HG02759 (cell line): ENCODE results near the gene INTS11.
"Not testable (repeated sequence)": the region's sequence is repeated elsewhere in the genome, so short reads cannot be mapped to it uniquely, and the experiment has no call there.

Source experiments
- ATAC-seq: cut with Tn5 transposase; IDR thresholded peaks from one replicate; pipeline ENCODE4 v1.9.1; 2021; ENCODE audit warnings: mild to moderate bottlenecking, moderate library complexity; ENCODE audit not compliant: unreplicated experiment

INTS11 gene

DNA sequence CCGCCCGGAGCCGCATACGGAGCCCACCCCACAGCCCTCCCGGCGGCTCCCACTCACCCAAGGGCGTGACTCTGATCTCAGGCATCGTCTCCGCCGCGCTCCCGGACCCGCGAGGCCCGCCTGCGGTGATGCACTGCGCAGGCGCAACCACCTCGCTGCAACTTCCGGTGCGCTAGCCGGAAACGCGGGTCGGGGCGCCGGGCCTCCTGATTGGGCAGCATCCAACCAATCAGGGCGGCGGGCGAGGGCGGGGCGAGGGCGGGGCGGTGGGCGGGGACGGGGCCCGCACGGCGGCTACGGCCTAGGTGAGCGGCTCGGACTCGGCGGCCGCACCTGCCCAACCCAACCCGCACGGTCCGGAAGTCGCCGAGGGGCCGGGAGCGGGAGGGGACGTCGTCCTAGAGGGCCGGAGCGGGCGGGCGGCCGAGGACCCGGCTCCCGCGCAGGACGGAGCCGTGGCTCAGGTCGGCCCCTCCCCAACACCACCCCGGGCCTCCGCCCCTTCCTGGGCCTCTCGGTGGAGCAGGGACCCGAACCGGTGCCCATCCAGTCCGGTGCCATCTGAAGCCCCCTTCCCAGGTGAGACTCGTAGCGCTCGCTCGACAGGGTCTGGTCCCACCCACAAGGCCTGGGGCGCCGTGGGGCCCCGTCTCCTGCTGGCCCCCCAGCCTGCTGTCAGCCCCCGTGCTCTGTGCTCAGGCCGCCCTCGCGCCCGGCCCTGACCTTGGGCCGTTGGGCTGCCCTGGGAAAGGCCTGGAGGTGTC lies at the start of gene INTS11, which contains the start of gene CPTP:
TSS of gene INTS11 (minus strand) at position 137 of the 764 bp plus-strand sequence. CDS start at position 85, 52 bp downstream.
TSS of gene CPTP (plus strand) at position 279 of the 764 bp plus-strand sequence. CDS start 2,109 bp downstream, outside the sequence.
- ATAC-seq = peak; percentile 73

DNA sequence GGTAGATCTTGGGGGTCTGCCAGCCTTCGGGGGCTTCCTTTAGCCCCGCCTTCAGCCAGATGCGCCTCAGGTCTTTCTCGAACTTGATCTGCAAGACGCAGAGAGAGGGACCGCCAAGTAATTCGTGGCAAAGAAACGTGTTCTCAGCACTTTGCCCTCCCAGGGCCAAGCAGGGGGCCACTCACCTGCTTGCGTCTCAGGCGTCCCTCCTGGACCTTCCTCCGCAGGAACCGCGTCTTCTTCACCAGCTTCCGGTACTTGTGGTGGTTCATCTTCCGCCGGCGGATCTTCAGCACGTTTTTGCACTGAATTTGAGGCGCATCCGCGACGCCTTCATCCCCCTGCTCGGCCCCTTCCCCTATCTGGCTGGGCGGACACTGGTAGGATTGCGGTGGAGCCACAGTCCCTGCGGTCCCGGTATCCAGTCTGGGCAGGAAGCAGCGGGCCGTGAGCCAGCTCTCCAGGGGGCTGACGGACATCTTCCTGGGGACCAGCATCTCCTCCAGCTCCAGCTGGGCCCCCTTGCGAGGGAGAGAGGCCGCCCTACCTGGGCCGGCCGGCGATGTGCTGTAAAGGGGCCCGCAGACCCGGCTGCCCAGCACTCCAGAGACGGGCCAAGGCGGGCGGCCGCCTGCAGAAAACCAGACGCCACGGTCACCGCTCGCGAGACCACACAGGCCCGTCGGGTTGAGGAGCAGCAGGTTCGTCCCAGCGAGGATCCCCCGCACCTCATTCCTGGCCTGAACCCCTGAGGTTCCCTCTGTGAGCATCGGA lies 49.5 kb upstream of the INTS11 start:
- ATAC-seq = no peak

DNA sequence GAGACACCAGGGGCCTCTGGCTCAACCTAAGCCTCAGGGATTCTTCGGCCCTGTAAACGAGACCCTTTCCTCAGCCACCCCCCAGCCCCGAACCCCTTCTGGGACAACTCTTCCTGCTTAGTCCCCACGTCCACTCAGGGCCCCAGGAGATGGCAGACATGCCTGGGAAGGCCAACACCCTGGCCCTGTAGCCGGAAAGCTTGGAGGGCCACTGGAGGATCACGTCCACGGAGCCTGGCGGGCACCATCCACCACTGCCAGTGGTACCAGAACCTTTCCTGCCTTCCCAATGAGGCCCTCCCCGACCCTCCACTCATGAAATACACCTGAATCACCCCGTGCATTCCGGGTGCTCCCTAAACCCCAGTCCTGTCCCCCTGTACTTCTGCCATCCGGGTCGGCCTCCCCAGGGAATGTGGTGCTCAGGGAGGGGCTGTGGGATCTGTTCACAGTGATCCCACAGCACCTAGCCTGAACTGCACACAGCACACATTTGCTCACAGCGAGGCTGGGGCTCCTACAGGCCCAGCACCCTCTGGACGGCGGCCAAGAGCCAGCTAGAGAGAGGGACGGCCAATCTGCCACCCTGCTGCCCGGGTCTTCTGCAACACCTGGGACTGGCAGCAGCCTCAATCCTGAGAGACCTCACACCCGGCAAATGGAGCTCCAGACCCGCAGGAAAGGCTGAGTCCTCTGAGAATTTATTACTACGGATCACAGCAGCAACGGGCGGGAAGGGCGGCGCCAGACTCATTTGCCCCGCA lies 48.8 kb upstream of the INTS11 start:
- ATAC-seq = no peak

DNA sequence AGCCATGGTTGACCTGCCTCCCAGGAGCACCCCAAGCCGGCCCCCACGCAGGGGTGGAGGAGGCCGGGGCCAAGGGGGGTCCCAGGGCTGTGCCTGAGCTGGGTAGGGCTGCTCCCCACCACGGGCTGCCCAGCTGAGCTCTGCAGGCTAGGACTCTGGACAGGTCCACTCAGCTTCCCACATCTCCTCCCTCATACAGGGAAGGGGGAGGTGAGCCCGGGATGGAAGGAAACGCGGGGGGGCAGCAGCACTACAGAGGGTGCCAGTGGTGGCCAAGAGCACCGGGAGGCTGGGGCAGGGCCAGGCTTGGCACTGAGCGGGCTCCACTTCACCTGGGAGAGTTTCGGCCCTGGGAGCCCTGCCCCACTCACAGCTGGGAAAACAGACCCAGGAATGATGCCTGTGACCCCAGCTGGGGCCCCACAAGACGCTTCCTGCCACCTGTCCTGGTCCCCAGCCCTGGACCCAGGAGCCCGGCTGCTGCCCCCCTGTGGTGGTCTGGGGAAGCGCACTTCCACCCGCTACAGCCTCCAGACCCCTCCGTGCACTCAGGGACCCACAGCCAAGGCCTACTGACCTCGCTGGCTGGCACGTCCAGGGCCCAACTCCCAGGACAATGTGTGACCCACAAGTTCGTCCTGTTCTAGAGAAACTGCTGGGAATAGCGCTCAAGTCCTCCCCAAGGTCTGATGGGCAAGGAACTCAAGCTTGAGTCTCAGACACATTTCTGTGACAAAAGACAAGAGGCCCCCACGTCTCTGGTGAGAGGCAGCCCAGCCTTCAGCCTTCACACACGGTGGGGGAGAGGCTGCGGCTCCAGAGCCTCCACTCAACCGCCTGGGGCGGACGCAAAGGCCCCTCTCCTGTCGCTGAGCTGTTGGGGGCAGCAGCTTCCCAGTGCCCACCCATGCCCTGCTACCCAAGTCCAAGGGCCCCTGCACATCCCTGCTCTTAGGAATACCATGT lies 47.6 kb upstream of the INTS11 start:
- ATAC-seq = no peak

DNA sequence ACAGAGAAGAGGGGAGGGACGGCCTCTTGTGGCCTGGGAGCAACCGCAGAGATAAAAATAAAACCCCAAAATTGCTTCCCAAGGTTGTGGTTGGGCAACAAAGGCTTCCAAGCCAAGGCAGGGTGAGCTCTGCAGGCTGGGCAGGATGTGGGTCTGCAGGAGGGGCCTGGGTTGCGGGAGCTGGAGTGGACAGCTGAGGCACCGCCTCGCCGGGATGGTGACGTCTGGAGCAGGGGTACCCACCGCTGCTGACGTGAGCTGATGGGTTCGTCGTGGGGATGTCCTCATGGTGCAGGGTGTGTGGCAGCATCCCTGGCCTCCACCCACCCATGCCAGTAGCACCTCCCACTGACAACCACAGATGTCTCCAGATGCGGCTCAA lies 46.9 kb upstream of the INTS11 start:
- no peak for ATAC-seq

DNA sequence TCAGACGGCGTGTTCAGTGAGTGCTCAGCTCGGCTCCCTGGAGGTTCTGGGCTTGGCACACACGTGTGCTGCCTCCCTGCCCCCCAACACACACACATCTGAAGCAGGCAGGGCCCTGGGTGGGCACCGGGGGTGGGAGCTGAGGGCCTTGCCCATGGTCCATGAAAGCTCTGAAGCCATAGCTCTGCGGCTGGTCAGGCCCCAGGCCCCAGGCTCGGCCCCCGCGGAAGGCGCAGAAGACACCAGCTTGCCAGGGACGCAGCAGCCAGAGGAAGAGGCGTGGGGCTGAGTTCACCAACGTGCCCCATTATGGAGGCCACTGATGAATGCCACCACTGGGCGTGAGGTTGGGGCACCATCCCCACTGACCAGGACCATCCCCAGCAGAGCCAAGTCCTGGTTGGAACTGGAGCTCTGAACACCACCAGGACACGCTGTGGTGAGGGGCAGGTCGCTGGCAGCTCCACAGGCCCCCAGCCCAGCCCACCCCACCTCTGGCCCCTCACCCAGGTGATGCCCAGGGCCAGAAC lies 46.4 kb upstream of the INTS11 start:
- ATAC-seq = no peak

DNA sequence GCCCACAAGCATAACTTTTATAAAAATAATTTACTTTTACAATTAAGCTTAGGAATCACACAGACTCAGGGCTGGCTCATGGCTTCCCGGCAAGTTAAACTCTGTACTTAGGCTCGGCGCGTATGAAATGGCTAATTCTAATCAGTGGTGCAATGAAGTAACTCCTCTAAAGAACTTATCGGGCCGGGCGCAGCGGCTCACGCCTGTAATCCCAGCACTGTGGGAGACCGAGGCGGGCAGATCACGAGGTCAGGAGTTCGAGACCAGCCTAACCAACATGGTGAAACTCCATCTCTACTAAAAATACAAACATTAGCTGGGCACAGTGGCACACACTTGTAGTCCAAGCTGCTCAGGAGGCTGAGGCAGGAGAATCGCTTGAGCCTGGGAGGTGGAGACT lies 45.6 kb upstream of the INTS11 start:
- ATAC-seq = not testable (repeated sequence)

DNA sequence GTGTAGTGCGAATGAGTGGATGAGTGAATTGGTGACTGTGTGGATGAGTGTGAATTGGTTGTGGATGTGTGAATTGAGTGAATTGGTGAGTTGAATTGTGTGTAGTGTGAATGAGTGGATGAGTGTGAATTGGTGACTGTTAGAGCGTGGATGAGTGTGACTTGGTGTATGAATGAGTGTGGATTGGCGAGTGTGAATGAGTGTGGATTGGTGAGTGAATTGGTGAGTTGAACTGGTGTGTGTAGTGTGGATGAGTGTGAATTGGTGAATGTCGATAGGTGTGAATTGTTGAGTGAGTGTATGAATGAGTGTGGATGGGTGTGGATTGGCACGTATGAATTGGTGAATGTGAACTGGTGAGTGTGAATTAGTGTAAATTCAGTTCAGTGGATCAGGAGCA lies 42.9 kb upstream of the INTS11 start:
- no peak for ATAC-seq

DNA sequence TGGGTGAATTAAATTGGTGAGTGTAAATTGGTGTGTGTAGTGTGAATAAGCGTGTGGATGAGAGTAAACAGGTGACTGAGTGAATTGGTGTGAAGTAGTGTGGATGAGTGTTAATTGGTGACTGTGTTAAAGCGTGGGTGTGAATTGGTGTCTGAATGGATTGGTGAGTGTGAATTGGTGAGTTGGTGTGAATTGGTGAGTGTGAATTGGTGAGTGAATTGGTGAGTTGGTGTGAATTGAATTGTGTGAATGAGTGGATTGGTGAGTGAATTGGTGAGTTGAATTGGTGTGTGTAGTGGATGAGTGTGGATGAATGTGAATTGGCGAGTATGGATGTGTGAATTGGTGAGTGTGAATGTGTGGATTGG lies 42.2 kb upstream of the INTS11 start:
- ATAC-seq = no peak

DNA sequence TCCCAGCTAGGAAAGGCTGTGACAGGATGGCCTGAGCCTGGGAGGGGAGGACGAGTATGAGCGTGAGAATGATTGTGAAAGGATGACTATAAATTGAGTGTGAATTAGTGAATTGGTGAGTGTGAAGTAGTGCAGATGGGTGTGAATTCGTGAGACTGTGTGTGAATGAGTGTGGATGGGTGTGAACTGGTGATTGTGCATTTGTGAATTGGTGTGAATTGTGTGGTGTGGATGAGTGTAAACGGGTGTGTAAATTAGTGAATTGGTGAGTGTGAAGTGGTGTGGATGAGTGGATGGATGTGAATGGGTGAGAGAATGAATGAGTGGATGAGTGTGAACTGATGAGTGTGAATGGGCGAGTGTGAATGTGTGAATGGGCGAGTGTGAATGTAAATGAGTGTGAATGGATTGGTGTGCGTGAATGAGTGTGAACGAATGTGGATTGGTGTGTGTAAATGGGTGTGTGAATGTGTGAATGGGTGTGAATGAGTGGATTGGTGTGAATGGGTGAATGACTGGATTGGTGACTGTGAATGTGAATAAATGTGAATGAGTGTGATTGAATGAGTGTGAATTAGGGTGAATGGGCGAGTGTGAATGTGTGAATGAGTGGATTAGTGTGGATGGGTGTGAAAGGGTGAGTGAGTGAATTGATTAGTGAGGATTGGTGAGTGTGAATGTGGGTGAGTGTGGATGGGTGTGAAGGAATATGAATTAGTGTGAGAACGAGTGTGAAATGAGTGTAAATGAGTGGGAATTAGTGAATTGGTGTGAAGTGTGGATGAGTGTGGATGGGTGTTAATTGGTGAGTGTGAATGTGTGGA lies 41.6 kb upstream of the INTS11 start:
- ATAC-seq = no peak

DNA sequence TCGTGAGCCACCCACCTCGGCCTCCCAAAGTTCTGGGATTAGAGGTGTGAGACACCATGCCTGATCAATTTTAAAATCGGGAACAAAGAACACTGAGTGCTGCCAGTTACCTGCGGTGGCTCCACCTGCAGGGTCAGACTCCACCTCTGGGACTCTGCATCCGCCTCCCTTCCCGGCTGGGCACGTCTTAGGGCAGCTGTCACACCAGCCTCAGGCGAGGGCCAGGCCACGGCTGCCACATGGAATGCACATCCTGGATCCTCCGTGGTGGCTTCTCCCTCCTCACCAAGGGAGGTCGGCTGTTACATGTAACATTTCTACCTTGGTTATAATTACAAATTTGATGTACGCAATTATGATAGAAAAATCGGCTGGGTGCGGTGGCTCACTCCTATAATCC lies 39.8 kb upstream of the INTS11 start:
- no peak for ATAC-seq

DNA sequence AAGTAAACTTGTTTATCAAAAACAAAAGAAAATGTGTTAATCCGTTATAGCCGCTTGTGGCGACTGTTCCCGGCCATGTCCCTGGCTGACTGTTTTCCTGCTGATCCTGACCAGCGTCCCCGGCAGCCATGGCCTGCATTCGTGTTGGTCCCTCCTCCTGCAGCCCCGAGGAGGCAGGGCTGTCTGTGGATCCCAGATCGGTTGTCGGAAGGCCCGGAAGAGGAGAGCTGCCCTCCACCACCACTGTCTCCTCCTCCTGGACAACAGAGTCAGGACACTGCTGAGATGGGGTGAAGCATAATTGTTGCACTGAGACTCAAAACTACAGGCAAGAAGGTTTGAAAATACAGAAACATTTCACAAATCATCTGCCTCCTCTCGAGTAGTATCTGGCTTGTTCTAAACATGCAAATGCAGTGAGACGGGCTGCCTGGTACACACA lies 37.5 kb upstream of the INTS11 start:
- no peak for ATAC-seq

DNA sequence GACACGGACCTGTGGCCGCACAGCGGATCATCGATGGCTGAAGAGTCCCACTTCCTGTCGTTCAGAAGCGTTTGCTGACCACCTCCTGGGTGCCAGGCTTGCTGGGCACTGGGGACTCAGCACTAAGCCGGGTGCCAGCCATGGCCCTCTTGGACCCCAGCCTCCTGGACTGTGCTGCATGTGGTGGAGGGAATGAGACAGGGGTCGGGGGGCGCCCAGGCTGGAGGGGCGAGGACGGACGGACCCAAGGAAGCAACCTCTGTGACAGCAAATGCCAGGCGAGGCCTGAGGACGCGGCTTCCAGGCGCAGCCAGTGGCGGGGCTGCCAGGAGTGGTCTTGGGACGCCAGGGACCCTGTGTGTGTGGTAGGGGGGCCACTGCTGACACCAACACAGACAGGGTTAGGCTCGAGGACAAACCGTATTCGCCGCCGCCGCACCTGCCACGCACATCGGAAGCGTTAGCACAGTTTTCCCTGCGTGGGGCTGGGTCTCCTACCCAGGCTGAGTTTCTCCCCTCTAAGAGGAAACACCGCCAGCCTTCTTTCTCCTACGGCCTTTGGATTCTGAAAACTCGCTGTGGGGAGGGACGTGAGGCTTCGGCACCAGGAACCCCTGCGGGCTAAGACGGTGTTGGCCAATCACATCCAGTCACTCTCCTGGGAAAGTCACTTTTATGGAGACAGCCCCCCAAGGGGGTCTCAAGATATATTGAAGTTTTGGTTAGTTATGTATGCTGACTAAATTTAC lies 36.9 kb upstream of the INTS11 start:
- no peak for ATAC-seq

DNA sequence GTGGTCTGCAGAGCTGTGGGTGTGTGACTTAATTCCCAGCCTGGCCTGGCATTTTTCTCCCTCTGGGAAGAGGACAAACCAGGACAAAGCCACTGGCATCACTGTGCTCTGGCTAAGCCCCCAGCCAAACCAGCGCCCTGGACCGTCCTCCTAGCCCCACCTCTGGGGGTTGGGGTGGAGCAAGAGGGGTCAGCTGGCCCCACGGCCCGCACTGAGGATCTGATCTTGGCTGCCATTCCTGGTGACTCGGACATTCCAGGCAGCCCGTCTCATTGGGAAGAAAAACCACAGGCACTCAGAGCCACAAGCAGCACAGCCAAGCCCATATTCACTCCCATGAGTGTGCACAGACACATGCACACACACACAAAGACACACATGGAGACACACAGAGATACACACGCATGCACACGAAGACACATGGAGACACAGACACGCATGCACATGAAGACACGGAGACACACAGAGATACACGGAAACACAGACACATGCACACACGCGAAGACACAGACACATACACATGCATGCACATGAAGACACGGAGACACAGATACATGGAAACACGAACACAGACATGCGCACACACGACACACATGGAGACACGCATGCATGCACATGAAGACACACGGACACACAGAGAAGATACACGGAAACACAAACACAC lies 36.2 kb upstream of the INTS11 start:
- ATAC-seq = no peak

DNA sequence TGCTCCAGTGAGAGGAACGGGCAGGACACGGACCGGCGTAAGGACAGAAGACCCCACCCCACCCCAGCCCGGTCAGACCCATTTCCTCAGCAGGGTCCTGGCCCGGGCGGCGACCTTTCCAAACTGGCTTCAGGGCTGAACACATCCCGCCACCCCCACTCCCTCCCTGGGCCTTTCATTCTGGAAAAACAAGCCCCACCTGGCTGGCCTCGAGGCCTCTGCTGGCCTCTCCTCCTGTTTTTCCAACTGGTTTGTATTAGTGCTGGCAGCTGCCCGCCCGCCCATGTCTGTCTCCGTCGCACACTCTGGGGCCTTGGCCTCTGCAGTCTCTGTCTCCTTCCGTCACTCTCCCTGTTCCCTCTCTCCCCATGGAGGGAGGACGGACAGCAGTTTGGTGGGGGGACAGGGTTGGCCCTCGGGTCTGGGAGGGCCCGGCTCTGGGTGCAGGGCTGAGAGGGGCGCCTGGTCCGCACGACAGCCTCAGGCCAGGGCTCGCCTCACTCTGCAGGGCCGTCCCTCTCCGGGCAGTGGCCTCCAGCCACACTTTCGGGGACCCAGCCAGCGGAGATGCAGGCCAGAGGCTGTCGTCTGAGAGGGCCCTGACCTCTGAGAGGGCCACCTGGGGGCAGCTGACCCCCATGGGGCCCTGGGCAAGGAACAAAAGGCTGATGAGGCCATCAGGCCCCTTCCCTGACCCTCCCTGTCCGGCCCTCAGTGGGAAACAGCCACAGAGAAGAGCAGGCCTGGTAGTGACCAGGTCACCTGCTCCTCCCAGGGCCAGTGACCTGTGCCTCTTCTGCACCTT lies 35.4 kb upstream of the INTS11 start:
- no peak for ATAC-seq

DNA sequence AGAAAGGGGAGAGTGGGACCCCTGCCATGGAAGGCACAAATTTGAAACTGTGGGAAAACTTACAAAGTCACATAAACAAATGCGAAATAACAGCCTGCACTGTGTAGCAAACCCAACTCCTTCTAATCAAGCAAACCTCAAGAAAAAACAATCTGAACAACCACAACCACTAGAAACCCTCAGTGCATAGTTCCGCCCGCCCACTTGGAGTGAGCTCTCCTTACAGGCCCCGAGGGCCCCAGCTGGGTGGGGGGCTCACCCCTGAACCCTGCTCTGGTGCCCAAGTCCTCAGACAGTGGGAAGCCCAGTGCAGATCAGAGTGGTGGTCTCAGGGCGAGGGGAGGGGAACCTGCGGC lies 34.8 kb upstream of the INTS11 start:
- ATAC-seq = no peak
